Neural cell (in vitro differentiated cells): ENCODE data around the gene THOP1. TPM values are rescaled to one million over a fixed set of nuclear protein-coding genes. Genes with fewer than 3 reads are reported as not detected.

Source experiments
- H2AFZ ChIP-seq: fragments of 200-600, 300-800 bp; sonication (generic), shearing (Covaris generic); 2 replicates; pipeline ENCODE4 v1.6.0; 2014; ENCODE audit warnings: low read depth, mild to moderate bottlenecking, antibody characterized with exemption, low read length, moderate library complexity
- H3F3A ChIP-seq: fragments of 200-600 bp; shearing (Covaris generic); 2 replicates; pipeline ENCODE4 v1.6.1; 2016; ENCODE audit warnings: mild to moderate bottlenecking, moderate library complexity, mixed read lengths, antibody characterized with exemption, low read length; ENCODE audit not compliant: insufficient read depth, poor library complexity, severe bottlenecking
- H3K27ac ChIP-seq: fragments of 200-600, 300-800 bp; sonication (generic), shearing (Covaris generic); 2 replicates; pipeline ENCODE4 v1.5.1; 2014; ENCODE audit warnings: mild to moderate bottlenecking, low read length, moderate library complexity
- H3K27me3 ChIP-seq: fragments of 300-800, 200-600 bp; sonication (generic), shearing (Covaris generic); 2 replicates; pipeline ENCODE4 v1.6.0; 2014; ENCODE audit warnings: mild to moderate bottlenecking, low read depth, low read length, moderate library complexity; ENCODE audit not compliant: insufficient read depth
- H3K36me3 ChIP-seq: fragments of 300-800, 200-600 bp; sonication (generic), shearing (Covaris generic); 2 replicates; pipeline ENCODE4 v1.5.1; 2014; ENCODE audit warnings: mild to moderate bottlenecking, antibody characterized with exemption, low read length, moderate library complexity; ENCODE audit not compliant: insufficient read depth
- H3K4me2 ChIP-seq: fragments of 300-800, 200-600 bp; sonication (generic), shearing (Covaris generic); 2 replicates; pipeline ENCODE4 v1.6.0; 2014; ENCODE audit warnings: mild to moderate bottlenecking, low read length
- H3K4me3 ChIP-seq: fragments of 300-800, 200-600 bp; sonication (generic), shearing (Covaris generic); 2 replicates; pipeline ENCODE4 v1.5.1; 2014; ENCODE audit warnings: mild to moderate bottlenecking, low read length, moderate library complexity
- H3K79me2 ChIP-seq: fragments of 200-600 bp; shearing (Covaris generic); replicated peaks from 2 replicates; pipeline ENCODE4 v1.6.0; 2014; ENCODE audit warnings: mild to moderate bottlenecking, low read length, moderate library complexity; ENCODE audit not compliant: insufficient read depth
- H3K9ac ChIP-seq: fragments of 300-800, 200-600 bp; sonication (generic), shearing (Covaris generic); 2 replicates; pipeline ENCODE4 v1.6.1; 2016; ENCODE audit warnings: mild to moderate bottlenecking, low read length, mixed read lengths
- H3K9me2 ChIP-seq: fragments of 200-600 bp; shearing (Covaris generic); 2 replicates; pipeline ENCODE4 v1.6.1; 2016; ENCODE audit warnings: mild to moderate bottlenecking, low read length, mixed read lengths; ENCODE audit not compliant: insufficient read depth
- H3K9me3 ChIP-seq: fragments of 200-600, 300-800 bp; sonication (generic), shearing (Covaris generic); 2 replicates; pipeline ENCODE4 v1.6.1; 2016; ENCODE audit warnings: mild to moderate bottlenecking, mixed run types, low read length, moderate library complexity, mixed read lengths
- H4K20me1 ChIP-seq: fragments of 200-600 bp; shearing (Covaris generic); 2 replicates; pipeline ENCODE4 v1.6.1; 2016; ENCODE audit warnings: mild to moderate bottlenecking, mixed run types; ENCODE audit not compliant: insufficient read depth
- CTCF ChIP-seq: fragments of 450-650 bp; IDR thresholded peaks from 2 replicates; pipeline ENCODE4 v1.5.1; 2014; ENCODE audit warnings: antibody characterized with exemption, mild to moderate bottlenecking, moderate library complexity; ENCODE audit not compliant: poor library complexity, severe bottlenecking
- EP300 ChIP-seq: fragments of 450-650 bp; conservative IDR thresholded peaks from 2 replicates; pipeline ENCODE4 v1.6.1; 2014; ENCODE audit warnings: antibody characterized with exemption, mild to moderate bottlenecking, moderate library complexity; ENCODE audit not compliant: poor library complexity, severe bottlenecking
- EZH2 ChIP-seq: fragments of 200-600, 300-800 bp; shearing (Covaris generic), sonication (generic); IDR thresholded peaks from 2 replicates; pipeline ENCODE4 v1.6.1; 2014; ENCODE audit warnings: antibody characterized with exemption, low read length, borderline replicate concordance, mild to moderate bottlenecking; ENCODE audit not compliant: insufficient read depth, poor library complexity, severe bottlenecking
- MXI1 ChIP-seq: fragments of 450-650 bp; conservative IDR thresholded peaks from 2 replicates; pipeline ENCODE4 v1.6.1; 2014; ENCODE audit warnings: antibody characterized with exemption, mild to moderate bottlenecking; ENCODE audit not compliant: poor library complexity, severe bottlenecking
- POLR2AphosphoS5 ChIP-seq: IDR thresholded peaks from 2 replicates; pipeline ENCODE4 v1.6.1; 2012
- RAD21 ChIP-seq: fragments of 450-650 bp; conservative IDR thresholded peaks from 2 replicates; pipeline ENCODE4 v1.6.1; 2014; ENCODE audit warnings: antibody characterized with exemption, mild to moderate bottlenecking, moderate library complexity
- REST ChIP-seq: IDR thresholded peaks from 2 replicates; pipeline ENCODE4 v1.6.1; 2012; ENCODE audit warnings: borderline replicate concordance
- SMC3 ChIP-seq: fragments of 450-650 bp; conservative IDR thresholded peaks from 2 replicates; pipeline ENCODE4 v1.6.1; 2014; ENCODE audit warnings: antibody characterized with exemption, mild to moderate bottlenecking, moderate library complexity; ENCODE audit not compliant: poor library complexity
- TAF1 ChIP-seq: IDR thresholded peaks from 2 replicates; pipeline ENCODE4 v1.6.1; 2012; ENCODE audit warnings: low read depth
- polyA plus RNA-seq: library from polyadenylated mRNA; depleted of rRNA; stranded (reverse); fragments of >200 nt; gene quantifications from 2 replicates; pipeline ENCODE4 v1.2.3, GENCODE V29; 2014

THOP1 gene
- polyA plus RNA-seq, 1 donor from 2014 or later: 113 TPM

- Histone ChIP-seq H3K9me3 (no peaks in the 10 kb centered on the region), H3K4me3 (no peak overlapping the region), H2AFZ (no peak overlapping the region), H3K4me2 (no peak overlapping the region), H3K9ac (no peak overlapping the region), H3K36me3 (no peaks in the 10 kb centered on the region), H3K27me3 (no peaks in the 10 kb centered on the region), H3K9me2 (no peaks in the 10 kb centered on the region), H4K20me1 (no peaks in the 10 kb centered on the region), H3K79me2 (peaks cover 75% of the 10 kb centered on the region), H3F3A (peaks cover 6% of the 10 kb centered on the region), H3K27ac (no peak overlapping the region)
- TF ChIP-seq CTCF (no peak), EZH2 (no peak), MXI1 (no peak), EP300 (no peak), POLR2AphosphoS5 (no peak), TAF1 (no peak), RAD21 (no peak), REST (no peak), SMC3 (no peak)
Measured at GRCh38 chr19:2779121-2779740, 6.1 kb upstream of the THOP1 start.

GRCh38 chr19:2780284-2780683 is 5.0 kb upstream of the THOP1 start:
- H4K20me1 ChIP-seq: no peaks in the 10 kb centered on the region
- H3K9me2 ChIP-seq: no peaks in the 10 kb centered on the region
- H3K36me3 ChIP-seq: no peaks in the 10 kb centered on the region
- no peak overlapping the region for H3K27ac ChIP-seq
- H3K79me2 ChIP-seq: peaks cover 68% of the 10 kb centered on the region
- no peak overlapping the region for H3K4me3 ChIP-seq
- H3F3A ChIP-seq: peaks cover 9% of the 10 kb centered on the region
- H3K27me3 ChIP-seq: no peaks in the 10 kb centered on the region
- no peaks in the 10 kb centered on the region for H3K9me3 ChIP-seq
- no peak overlapping the region for H3K9ac ChIP-seq
- no peak overlapping the region for H3K4me2 ChIP-seq
- no peak for TF ChIP-seq TAF1
- TF ChIP-seq EP300: no peak
- TF ChIP-seq SMC3: no peak
- no peak overlapping the region for H2AFZ ChIP-seq
